Activated CD8-positive, alpha-beta memory T cell treated with anti-CD3 and anti-CD28 coated beads, Interleukin-2, amount 10 ng/mL, durations not matched to agents 7 days and 5 days (primary cell): ENCODE results near the gene TSPAN13. TPM values are rescaled to one million over a fixed set of nuclear protein-coding genes. Genes with fewer than 3 reads are reported as not detected.
A peak's percentile ranks its signal among the peaks of the same experiment; 100 is the strongest.

ENCODE experiments used
- ATAC-seq: fragments of 150-1000 bp; cut with Tn5 transposase; one replicate; pipeline ENCODE4 v1.10.0; 2021; ENCODE audit warnings: moderate library complexity
- CTCF ChIA-PET: fragments of 350-600 bp; sonication (Branson Sonifier 250); formaldehyde crosslinking; loops from one replicate; lab custom pipeline; 2021; ENCODE audit warnings: antibody characterized with exemption; lab: Charles Lee
- DNase-seq: peaks from one replicate; pipeline ENCODE4 v3.0.0-alpha.2; 2020
- H3K27ac Mint-ChIP-seq: one replicate; pipeline ENCODE4 v1.8.0; 2021; ENCODE audit warnings: mild to moderate bottlenecking, mixed read lengths
- H3K27me3 Mint-ChIP-seq: one replicate; pipeline ENCODE4 v1.8.0; 2021; ENCODE audit warnings: mixed read lengths
- H3K36me3 Mint-ChIP-seq: one replicate; pipeline ENCODE4 v1.8.0; 2021; ENCODE audit warnings: mild to moderate bottlenecking, mixed read lengths
- H3K4me1 Mint-ChIP-seq: one replicate; pipeline ENCODE4 v1.8.0; 2021; ENCODE audit warnings: mixed read lengths
- H3K4me3 Mint-ChIP-seq: one replicate; pipeline ENCODE4 v1.8.0; 2021; ENCODE audit warnings: mild to moderate bottlenecking, moderate library complexity, mixed read lengths
- H3K9me3 Mint-ChIP-seq: one replicate; pipeline ENCODE4 v1.8.0; 2022; ENCODE audit warnings: low read depth, mixed read lengths
- total RNA-seq, 2 experiments: library from RNA; stranded (reverse); gene quantifications; one replicate each; pipeline ENCODE4 v1.2.3, GENCODE V29; 2021

TSPAN13 gene
- total RNA-seq, 2 experiments from 2014 or later = 0.41 to 2.7 TPM

GRCh38 chr7:16794986-16795385 lies 41.4 kb downstream of the TSPAN13 start:
- peaks cover 12% of the 10 kb centered on the region for H3K4me1 Mint-ChIP-seq
- no peak for DNase-seq
- H3K27me3 Mint-ChIP-seq = peaks cover 24% of the 10 kb centered on the region
- no peak for ATAC-seq
- no peak overlapping the region for H3K4me3 Mint-ChIP-seq
- H3K9me3 Mint-ChIP-seq = no peaks in the 10 kb centered on the region
- H3K27ac Mint-ChIP-seq = no peak overlapping the region
- CTCF ChIA-PET = no interaction called here
- no peaks in the 10 kb centered on the region for H3K36me3 Mint-ChIP-seq

DNA sequence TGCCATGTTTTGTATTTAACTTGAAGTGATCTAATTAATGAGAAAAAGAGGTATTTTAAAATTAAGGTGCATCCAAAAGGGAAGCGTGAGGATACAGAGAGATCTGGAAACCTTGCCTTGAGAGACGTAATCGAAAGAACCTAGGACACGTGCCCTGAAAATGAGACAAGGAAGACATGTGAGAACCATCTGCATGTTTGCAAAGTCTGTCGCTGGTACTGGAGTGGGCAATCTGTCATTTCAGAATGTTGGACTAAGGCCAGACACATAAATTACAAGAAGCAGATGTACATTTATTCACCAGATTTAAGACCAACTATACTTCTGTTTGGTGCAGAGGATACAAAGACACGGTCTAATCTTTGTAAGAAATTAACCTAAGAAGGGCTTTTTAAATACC lies 42.1 kb downstream of the TSPAN13 start:
- CTCF ChIA-PET = no interaction called here
- Mint-ChIP-seq H3K9me3 (no peaks in the 10 kb centered on the region), H3K4me3 (no peak overlapping the region), H3K36me3 (no peaks in the 10 kb centered on the region), H3K4me1 (peaks cover 12% of the 10 kb centered on the region), H3K27me3 (peaks cover 24% of the 10 kb centered on the region), H3K27ac (no peak overlapping the region)
- DNase-seq (no peak), ATAC-seq (no peak)

DNA sequence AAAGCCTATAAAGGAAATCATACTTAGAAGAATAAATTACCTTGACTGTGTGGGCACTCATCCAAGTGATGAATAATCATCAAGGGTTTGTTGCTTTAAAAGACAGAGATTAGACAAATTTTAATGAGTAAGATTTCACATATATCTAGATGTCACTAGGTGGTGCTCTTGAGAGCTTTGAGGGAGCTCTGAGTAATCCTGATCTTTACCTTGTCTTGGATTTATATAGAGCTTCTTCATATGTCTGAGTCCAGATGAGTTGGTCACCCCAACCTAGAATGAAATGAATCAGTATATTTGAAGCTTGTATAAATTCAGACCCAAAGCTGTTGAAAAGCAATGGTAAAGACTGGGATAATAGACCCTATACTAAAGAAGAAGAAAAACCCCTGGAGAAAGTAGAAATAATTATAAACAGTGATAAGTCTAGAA lies 47.6 kb downstream of the TSPAN13 start:
- Mint-ChIP-seq H3K4me3 (no peak overlapping the region), H3K36me3 (no peaks in the 10 kb centered on the region), H3K9me3 (no peaks in the 10 kb centered on the region), H3K27me3 (peaks cover 20% of the 10 kb centered on the region), H3K27ac (no peak overlapping the region), H3K4me1 (no peaks in the 10 kb centered on the region)
- peak; percentile 66 for ATAC-seq
- no peak for DNase-seq
- CTCF ChIA-PET = interaction anchor here (0.9 to 3.4 kb wide), 11 partner anchors 8 to 204 kb away, joined by 3 to 30 read pairs (median 3); no protein-coding TSS in a partner anchor

DNA sequence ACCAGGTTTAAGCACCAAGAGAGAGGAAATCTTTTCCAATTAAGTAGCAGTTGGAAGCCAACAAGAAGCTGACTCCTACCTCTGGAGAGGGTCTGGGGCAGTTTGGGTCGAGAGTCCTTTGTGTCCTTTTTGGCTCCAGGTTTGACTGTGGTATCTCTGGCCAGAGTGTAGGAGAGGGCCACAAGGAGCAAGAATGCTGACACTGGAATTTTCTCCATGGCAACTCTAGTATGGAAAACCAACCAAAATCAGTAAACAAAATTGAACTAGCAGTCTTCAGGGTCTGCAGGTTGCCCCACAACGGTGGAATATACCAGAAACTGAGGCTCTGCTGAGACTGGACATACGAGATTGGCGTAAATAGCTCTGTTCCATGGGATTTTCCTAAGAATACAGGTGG lies 48.0 kb downstream of the TSPAN13 start:
- ATAC-seq = no peak
- peaks cover 19% of the 10 kb centered on the region for H3K27me3 Mint-ChIP-seq
- H3K4me1 Mint-ChIP-seq = no peaks in the 10 kb centered on the region
- H3K36me3 Mint-ChIP-seq = no peaks in the 10 kb centered on the region
- DNase-seq = no peak
- H3K9me3 Mint-ChIP-seq = no peaks in the 10 kb centered on the region
- no peak overlapping the region for H3K4me3 Mint-ChIP-seq
- H3K27ac Mint-ChIP-seq = no peak overlapping the region
- CTCF ChIA-PET = interaction anchor here (0.9 to 3.4 kb wide), 9 partner anchors 9 to 204 kb away, joined by 3 to 30 read pairs (median 4); no protein-coding TSS in a partner anchor

GRCh38 chr7:16803125-16803524 lies 49.6 kb downstream of the TSPAN13 start:
- Mint-ChIP-seq H3K27me3 (peaks cover 22% of the 10 kb centered on the region), H3K4me3 (no peak overlapping the region), H3K4me1 (no peaks in the 10 kb centered on the region), H3K27ac (no peak overlapping the region), H3K9me3 (no peaks in the 10 kb centered on the region), H3K36me3 (no peaks in the 10 kb centered on the region)
- ATAC-seq (no peak), DNase-seq (no peak)
- CTCF ChIA-PET = interaction anchor here (3.4 kb wide), 1 partner anchor 114 kb away, joined by 30 read pairs; no protein-coding TSS in a partner anchor

DNA sequence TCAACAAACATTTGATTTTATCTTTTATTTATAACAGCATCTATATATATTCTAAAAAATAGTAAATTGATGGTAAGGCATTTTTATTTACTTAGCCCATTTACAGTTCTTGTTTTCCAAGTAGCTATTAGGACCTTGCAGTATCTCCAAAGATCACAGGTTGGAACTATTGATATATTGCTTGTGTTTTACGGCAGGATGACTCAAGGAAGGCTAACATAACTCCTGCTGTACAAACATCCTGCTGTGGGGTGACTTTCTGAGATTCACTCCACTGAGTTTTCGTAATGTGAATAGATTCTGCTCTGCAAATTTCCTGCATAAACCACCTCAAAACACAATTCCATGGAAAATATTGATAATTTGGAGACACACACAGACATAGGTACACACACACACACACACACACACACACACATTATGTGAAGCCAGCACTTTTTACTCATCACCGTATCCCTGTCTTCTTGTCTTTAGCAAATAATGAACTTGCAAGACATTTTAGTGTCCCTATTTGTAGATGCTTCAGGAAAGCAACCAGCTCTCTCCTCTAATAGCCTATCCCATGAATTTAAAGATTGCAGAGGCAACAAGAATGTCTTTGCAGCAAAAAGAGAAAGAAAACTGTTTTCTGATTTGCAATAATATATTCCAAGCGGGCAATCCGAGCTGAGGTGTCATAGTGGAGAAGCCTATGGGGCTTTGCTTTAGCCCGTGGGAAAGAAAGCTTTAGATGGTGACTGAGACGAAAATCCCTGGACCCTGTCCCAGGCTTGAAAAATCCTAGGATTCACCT lies 50.5 kb downstream of the TSPAN13 start:
- Mint-ChIP-seq H3K36me3 (no peaks in the 10 kb centered on the region), H3K27ac (no peak overlapping the region), H3K4me1 (no peaks in the 10 kb centered on the region), H3K27me3 (peaks cover 22% of the 10 kb centered on the region), H3K4me3 (no peak overlapping the region), H3K9me3 (no peaks in the 10 kb centered on the region)
- DNase-seq (no peak), ATAC-seq (no peak)
- CTCF ChIA-PET = interaction anchor here (1.5 kb wide), 1 partner anchor 114 kb away, joined by 4 read pairs; no protein-coding TSS in a partner anchor

- Mint-ChIP-seq H3K4me1 (no peaks in the 10 kb centered on the region), H3K9me3 (no peaks in the 10 kb centered on the region), H3K36me3 (no peaks in the 10 kb centered on the region), H3K4me3 (no peak within 1 kb of the TSS), H3K27me3 (peaks cover 30% of the 10 kb centered on the region), H3K27ac (no peak within 1 kb of the TSS)
- CTCF ChIA-PET = interaction anchor here (1.5 kb wide), 1 partner anchor 113 kb away, joined by 4 read pairs; no protein-coding TSS in a partner anchor
- DNase-seq (no peak), ATAC-seq (no peak)
Measured at GRCh38 chr7:16804674-16805439, 51.3 kb downstream of the TSPAN13 start, which contains the start of gene AGR2. AGR2 (minus strand) TSS chr7:16804999; CDS start chr7:16801796, 3,203 bp downstream.

- Mint-ChIP-seq H3K27ac (no peak overlapping the region), H3K9me3 (no peaks in the 10 kb centered on the region), H3K36me3 (no peaks in the 10 kb centered on the region), H3K4me1 (no peaks in the 10 kb centered on the region), H3K27me3 (peaks cover 35% of the 10 kb centered on the region), H3K4me3 (no peak overlapping the region)
- CTCF ChIA-PET = no interaction called here
- DNase-seq (no peak), ATAC-seq (no peak)
Measured at GRCh38 chr7:16805441-16805840, 51.9 kb downstream of the TSPAN13 start.

GRCh38 chr7:16810112-16810511 lies 56.6 kb downstream of the TSPAN13 start:
- no peaks in the 10 kb centered on the region for H3K4me1 Mint-ChIP-seq
- H3K36me3 Mint-ChIP-seq = no peaks in the 10 kb centered on the region
- H3K27me3 Mint-ChIP-seq = peaks cover 37% of the 10 kb centered on the region
- no peak for DNase-seq
- ATAC-seq = no peak
- no peak overlapping the region for H3K27ac Mint-ChIP-seq
- H3K4me3 Mint-ChIP-seq = no peak overlapping the region
- H3K9me3 Mint-ChIP-seq = no peaks in the 10 kb centered on the region
- CTCF ChIA-PET = interaction anchor here (1.2 kb wide), 1 partner anchor 9 kb away, joined by 3 read pairs; no protein-coding TSS in a partner anchor

- Mint-ChIP-seq H3K36me3 (no peaks in the 10 kb centered on the region), H3K9me3 (no peaks in the 10 kb centered on the region), H3K4me3 (no peak overlapping the region), H3K27ac (no peak overlapping the region), H3K27me3 (peaks cover 32% of the 10 kb centered on the region), H3K4me1 (no peaks in the 10 kb centered on the region)
- CTCF ChIA-PET = no interaction called here
- DNase-seq (no peak), ATAC-seq (no peak)
Measured at GRCh38 chr7:16810573-16810972, 57.0 kb downstream of the TSPAN13 start.

- H3K27me3 Mint-ChIP-seq = peaks cover 30% of the 10 kb centered on the region
- H3K4me3 Mint-ChIP-seq = no peak overlapping the region
- H3K4me1 Mint-ChIP-seq = no peaks in the 10 kb centered on the region
- ATAC-seq (no peak), DNase-seq (no peak)
- CTCF ChIA-PET = no interaction called here
- H3K36me3 Mint-ChIP-seq = no peaks in the 10 kb centered on the region
- no peaks in the 10 kb centered on the region for H3K9me3 Mint-ChIP-seq
- no peak overlapping the region for H3K27ac Mint-ChIP-seq
Measured at GRCh38 chr7:16811551-16811950, 58.0 kb downstream of the TSPAN13 start.

DNA sequence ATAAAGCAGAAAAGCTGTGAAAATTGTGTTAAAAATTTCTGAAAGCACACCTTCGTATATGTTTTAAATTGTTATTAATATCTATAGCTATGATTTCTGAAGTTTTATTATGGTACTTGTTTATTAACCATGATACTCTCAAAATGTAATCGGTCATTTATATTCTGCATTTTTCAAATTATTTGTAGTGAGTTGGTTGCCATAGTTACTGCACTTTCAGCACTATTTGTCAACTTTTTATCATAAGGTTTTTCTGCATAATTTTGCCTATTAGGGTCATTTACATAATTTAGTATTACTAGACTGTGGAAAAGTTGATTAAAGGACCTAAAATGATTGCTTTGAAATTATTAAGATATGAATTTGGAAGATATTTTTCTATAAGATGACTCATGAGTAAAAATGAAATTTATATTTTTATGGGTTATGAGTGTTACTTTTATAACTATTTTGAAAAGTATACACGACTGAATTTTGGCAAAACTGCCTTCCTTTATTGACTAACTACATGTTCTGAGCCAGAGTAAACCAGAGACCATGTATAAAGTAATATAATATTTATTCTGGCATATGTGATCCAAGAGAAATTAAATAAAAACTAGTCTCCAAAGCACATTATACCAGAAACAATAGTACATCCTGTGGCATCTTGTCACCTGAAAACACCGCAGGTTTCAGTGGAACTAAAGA lies 59.1 kb downstream of the TSPAN13 start:
- no peak overlapping the region for H3K27ac Mint-ChIP-seq
- H3K4me1 Mint-ChIP-seq = no peaks in the 10 kb centered on the region
- CTCF ChIA-PET = no interaction called here
- peaks cover 31% of the 10 kb centered on the region for H3K27me3 Mint-ChIP-seq
- no peak for DNase-seq
- no peaks in the 10 kb centered on the region for H3K9me3 Mint-ChIP-seq
- H3K4me3 Mint-ChIP-seq = no peak overlapping the region
- H3K36me3 Mint-ChIP-seq = no peaks in the 10 kb centered on the region
- ATAC-seq = no peak

DNA sequence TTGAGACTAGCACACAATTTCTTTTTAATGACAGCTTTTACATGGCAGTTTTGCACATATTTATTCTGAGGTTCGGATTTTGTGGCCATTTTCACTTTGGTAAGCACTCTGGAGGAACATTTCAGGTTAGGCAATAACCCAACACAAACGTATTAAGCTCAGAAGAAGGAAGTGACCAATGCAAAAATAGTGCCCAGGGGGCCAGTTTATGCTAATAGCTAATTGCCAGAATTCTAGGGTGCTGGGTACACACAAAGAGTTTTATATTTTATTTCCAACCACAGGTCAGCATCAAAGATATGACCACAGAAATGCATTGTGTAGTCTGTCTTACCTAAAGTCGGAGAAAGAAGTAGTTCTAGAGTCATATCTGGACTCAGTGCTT lies 59.7 kb downstream of the TSPAN13 start:
- DNase-seq (no peak), ATAC-seq (no peak)
- no peaks in the 10 kb centered on the region for H3K36me3 Mint-ChIP-seq
- peaks cover 29% of the 10 kb centered on the region for H3K27me3 Mint-ChIP-seq
- H3K9me3 Mint-ChIP-seq = no peaks in the 10 kb centered on the region
- no peak overlapping the region for H3K4me3 Mint-ChIP-seq
- CTCF ChIA-PET = no interaction called here
- H3K4me1 Mint-ChIP-seq = no peaks in the 10 kb centered on the region
- no peak overlapping the region for H3K27ac Mint-ChIP-seq
